Stimulated activated CD8-positive, alpha-beta memory T cell treated with anti-CD3 and anti-CD28 coated beads, Interleukin-4, amount 100 ng/mL, for 48 hours (primary cell): Measurements from ENCODE around the gene MYLK2.
"Not testable (repeated sequence)": the region's sequence is repeated elsewhere in the genome, so short reads cannot be mapped to it uniquely, and the experiment has no call there.

Experiments used
- DNase-seq: peaks from one replicate; pipeline ENCODE4 v3.0.0-alpha.2; 2020

The MYLK2 gene

GRCh38 chr20:31816221-31816620 is 2.9 kb upstream of the MYLK2 start:
- no peak for DNase-seq

- no peak for DNase-seq
Observed at GRCh38 chr20:31817461-31817860, 1.7 kb upstream of the MYLK2 start.

- no peak for DNase-seq
Observed at GRCh38 chr20:31818376-31818908, 714 bp upstream of the MYLK2 start.

- no peak for DNase-seq
Observed at GRCh38 chr20:31820228-31820627, 1.1 kb downstream of the MYLK2 start.

GRCh38 chr20:31821427-31821826 is 2.3 kb downstream of the MYLK2 start:
- DNase-seq, result no peak

GRCh38 chr20:31822421-31823330 is 3.5 kb downstream of the MYLK2 start:
- peak; percentile 87 for DNase-seq

GRCh38 chr20:31823360-31824124 is 4.4 kb downstream of the MYLK2 start:
- no peak for DNase-seq

GRCh38 chr20:31824125-31824485 is 4.9 kb downstream of the MYLK2 start:
- no peak for DNase-seq

- DNase-seq, result no peak
Observed at GRCh38 chr20:31824554-31825313, 5.6 kb downstream of the MYLK2 start.

GRCh38 chr20:31826074-31826473 is 6.9 kb downstream of the MYLK2 start:
- no peak for DNase-seq

- DNase-seq, result no peak
Observed at GRCh38 chr20:31827059-31827458, 7.9 kb downstream of the MYLK2 start.

- not testable (repeated sequence) for DNase-seq
Observed at GRCh38 chr20:31828016-31828415, 8.9 kb downstream of the MYLK2 start.

- DNase-seq, result no peak
Observed at GRCh38 chr20:31829731-31830130, 10.6 kb downstream of the MYLK2 start.

GRCh38 chr20:31830406-31830981 is 11.3 kb downstream of the MYLK2 start:
- DNase-seq, result no peak

GRCh38 chr20:31831211-31831610 is 12.1 kb downstream of the MYLK2 start:
- no peak for DNase-seq

GRCh38 chr20:31831771-31832306 is 12.7 kb downstream of the MYLK2 start:
- no peak for DNase-seq

- DNase-seq, result peak; percentile 91
Observed at GRCh38 chr20:31833130-31833930, 14.2 kb downstream of the MYLK2 start.

GRCh38 chr20:31833931-31834521 is 14.9 kb downstream of the MYLK2 start:
- DNase-seq, result no peak

- DNase-seq, result no peak
Observed at GRCh38 chr20:31835554-31835953, 16.4 kb downstream of the MYLK2 start.

- DNase-seq, result peak; percentile 50
Observed at GRCh38 chr20:31835977-31836852, 17.1 kb downstream of the MYLK2 start.
